H54 (cell line): ENCODE data around the gene ECHDC1.

Source experiments
- DNase-seq: peaks from one replicate; pipeline ENCODE4 v3.0.0; 2011; ENCODE audit warnings: low spot score, mixed read lengths; ENCODE audit not compliant: insufficient read length
- FAIRE-seq: peaks from 3 replicates; lab custom pipeline; 2011; peaks lifted over from hg19 to GRCh38; lab: Jason Lieb, UNC
- POLR2A ChIP-seq: IDR thresholded peaks from 2 replicates; pipeline ENCODE4 v1.6.1; 2011; ENCODE audit warnings: low read depth, mild to moderate bottlenecking, low read length

The ECHDC1 gene

GRCh38 chr6:127288705-127289104 lies 54.7 kb downstream of the ECHDC1 start:
- FAIRE-seq, result no peak
- TF ChIP-seq POLR2A, result no peak

GRCh38 chr6:127282184-127282583 lies 61.2 kb downstream of the ECHDC1 start:
- FAIRE-seq (no peak), DNase-seq (no peak)
- no peak for TF ChIP-seq POLR2A

More at GRCh38 chr6:127288705-127289104, 54.7 kb downstream of the ECHDC1 start:
- no peak for DNase-seq

- no peak for TF ChIP-seq POLR2A
- no peak for FAIRE-seq
- no peak for DNase-seq
These were observed 63.6 kb downstream of the ECHDC1 start for GRCh38 chr6:127279815-127280214.

- TF ChIP-seq POLR2A, result no peak
- DNase-seq (no peak), FAIRE-seq (no peak)
These were observed 65.2 kb downstream of the ECHDC1 start for GRCh38 chr6:127277878-127278843.

GRCh38 chr6:127276331-127276730 lies 67.1 kb downstream of the ECHDC1 start:
- FAIRE-seq (no peak), DNase-seq (no peak)
- no peak for TF ChIP-seq POLR2A

GRCh38 chr6:127273499-127273898 lies 69.9 kb downstream of the ECHDC1 start:
- TF ChIP-seq POLR2A, result no peak

GRCh38 chr6:127272576-127272975 lies 70.8 kb downstream of the ECHDC1 start:
- DNase-seq (no peak), FAIRE-seq (no peak)
- no peak for TF ChIP-seq POLR2A

More at GRCh38 chr6:127273499-127273898, 69.9 kb downstream of the ECHDC1 start:
- DNase-seq, result no peak
- no peak for FAIRE-seq

GRCh38 chr6:127267646-127268625 lies 75.5 kb downstream of the ECHDC1 start:
- DNase-seq (no peak), FAIRE-seq (no peak)
- no peak for TF ChIP-seq POLR2A

- DNase-seq (peak; percentile 40), FAIRE-seq (no peak)
- TF ChIP-seq POLR2A, result peak; percentile 81
These were observed 76.3 kb downstream of the ECHDC1 start for GRCh38 chr6:127266892-127267645.

- TF ChIP-seq POLR2A, result no peak
- FAIRE-seq (peak; percentile 58), DNase-seq (peak; percentile 44)
These were observed 77.1 kb downstream of the ECHDC1 start, which contains the start of gene RNF146 for GRCh38 chr6:127266178-127266891. Gene RNF146 (plus strand): TSS chr6:127266864. CDS start chr6:127280339, 13,475 bp downstream.

GRCh38 chr6:127263481-127263880 lies 79.9 kb downstream of the ECHDC1 start:
- no peak for DNase-seq
- no peak for TF ChIP-seq POLR2A
- no peak for FAIRE-seq

GRCh38 chr6:127262896-127263295 lies 80.5 kb downstream of the ECHDC1 start:
- no peak for DNase-seq
- no peak for FAIRE-seq

More at GRCh38 chr6:127262896-127263295, 80.5 kb downstream of the ECHDC1 start:
- TF ChIP-seq POLR2A, result no peak
